ENCODE data around the gene MRPS23.
A peak's percentile ranks its signal among the peaks of the same experiment; 100 is the strongest.

MRPS23 gene

DNA sequence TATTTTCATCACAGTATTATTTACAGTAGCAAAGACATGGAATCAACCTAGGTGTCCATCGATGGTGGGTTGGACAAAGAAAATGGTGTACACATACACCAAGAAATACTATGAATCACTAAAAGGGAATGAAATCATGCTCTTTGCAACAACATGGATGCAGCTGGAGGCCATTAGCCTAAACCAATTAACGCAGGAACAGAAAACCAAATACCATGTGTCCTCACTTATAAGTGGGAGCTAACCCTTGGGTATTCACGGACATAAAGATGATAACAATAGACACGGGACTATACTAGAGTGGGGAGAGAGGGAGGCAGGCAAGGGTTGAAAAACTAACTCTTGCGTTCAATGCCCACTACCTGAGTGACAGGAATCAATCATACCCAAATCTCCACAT lies 41.0 kb downstream of the MRPS23 start:
- TF ChIP-seq, protein P1, sequence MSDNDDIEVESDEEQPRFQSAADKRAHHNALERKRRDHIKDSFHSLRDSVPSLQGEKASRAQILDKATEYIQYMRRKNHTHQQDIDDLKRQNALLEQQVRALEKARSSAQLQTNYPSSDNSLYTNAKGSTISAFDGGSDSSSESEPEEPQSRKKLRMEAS (IDR thresholded peaks at IDR 0.05; ENCODE audit: low read depth, low read length): no peak
- no peak for TF ChIP-seq MYC (IDR thresholded peaks at IDR 0.05; ENCODE audit: low read depth, low read length)
- TF ChIP-seq, protein P2, sequence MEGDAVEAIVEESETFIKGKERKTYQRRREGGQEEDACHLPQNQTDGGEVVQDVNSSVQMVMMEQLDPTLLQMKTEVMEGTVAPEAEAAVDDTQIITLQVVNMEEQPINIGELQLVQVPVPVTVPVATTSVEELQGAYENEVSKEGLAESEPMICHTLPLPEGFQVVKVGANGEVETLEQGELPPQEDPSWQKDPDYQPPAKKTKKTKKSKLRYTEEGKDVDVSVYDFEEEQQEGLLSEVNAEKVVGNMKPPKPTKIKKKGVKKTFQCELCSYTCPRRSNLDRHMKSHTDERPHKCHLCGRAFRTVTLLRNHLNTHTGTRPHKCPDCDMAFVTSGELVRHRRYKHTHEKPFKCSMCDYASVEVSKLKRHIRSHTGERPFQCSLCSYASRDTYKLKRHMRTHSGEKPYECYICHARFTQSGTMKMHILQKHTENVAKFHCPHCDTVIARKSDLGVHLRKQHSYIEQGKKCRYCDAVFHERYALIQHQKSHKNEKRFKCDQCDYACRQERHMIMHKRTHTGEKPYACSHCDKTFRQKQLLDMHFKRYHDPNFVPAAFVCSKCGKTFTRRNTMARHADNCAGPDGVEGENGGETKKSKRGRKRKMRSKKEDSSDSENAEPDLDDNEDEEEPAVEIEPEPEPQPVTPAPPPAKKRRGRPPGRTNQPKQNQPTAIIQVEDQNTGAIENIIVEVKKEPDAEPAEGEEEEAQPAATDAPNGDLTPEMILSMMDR (IDR thresholded peaks at IDR 0.05; ENCODE audit: low read depth, low read length): no peak
- TF ChIP-seq POLR2A (IDR thresholded peaks at IDR 0.05; ENCODE audit: extremely low read depth, insufficient read length): no peak
- no peak for DNase-seq (ENCODE audit: low read depth)
- no peak overlapping the region for H3K4me3 ChIP-seq (ENCODE audit: low read depth, low read length)

DNA sequence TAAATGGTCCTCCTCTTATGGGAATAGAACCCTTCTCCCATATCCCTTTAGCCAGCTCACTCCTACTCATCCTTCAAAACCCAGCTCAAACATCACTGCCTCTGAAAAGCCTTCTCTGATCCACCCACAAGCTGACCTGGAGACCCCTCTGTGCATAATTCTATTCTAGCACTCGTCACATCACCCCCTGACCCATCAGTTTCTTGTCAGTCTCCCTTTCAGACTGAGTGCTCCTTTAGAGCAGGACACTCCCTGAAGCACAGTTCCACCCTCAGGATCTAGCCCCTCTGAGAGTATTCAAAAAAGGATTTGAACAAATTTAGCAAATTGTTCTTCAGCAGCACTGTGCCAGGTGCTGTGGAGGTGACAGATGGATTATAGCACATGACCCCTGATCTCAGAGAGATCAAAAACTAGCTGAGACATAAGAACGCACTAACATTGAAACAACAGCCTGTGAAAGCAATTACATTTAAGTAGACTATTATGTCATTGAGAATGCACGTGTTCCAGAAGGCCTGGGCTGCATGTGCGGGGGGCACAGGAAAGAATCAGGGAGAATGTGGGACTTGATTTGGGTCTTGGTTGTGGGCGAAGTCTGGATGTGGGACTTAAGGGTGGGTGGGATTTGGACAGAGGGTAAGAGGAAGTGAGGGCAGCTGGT lies 43.5 kb downstream of the MRPS23 start:
- TF ChIP-seq, protein P1 (IDR thresholded peaks at IDR 0.05; ENCODE audit: low read depth, low read length): 0 out of 2 replicates have a peak, but pooled peaks have one; percentile 15
- no peak for TF ChIP-seq POLR2A (IDR thresholded peaks at IDR 0.05; ENCODE audit: extremely low read depth, insufficient read length)
- H3K4me3 ChIP-seq (ENCODE audit: low read depth, low read length): no peak overlapping the region
- DNase-seq (ENCODE audit: low read depth): no peak

DNA sequence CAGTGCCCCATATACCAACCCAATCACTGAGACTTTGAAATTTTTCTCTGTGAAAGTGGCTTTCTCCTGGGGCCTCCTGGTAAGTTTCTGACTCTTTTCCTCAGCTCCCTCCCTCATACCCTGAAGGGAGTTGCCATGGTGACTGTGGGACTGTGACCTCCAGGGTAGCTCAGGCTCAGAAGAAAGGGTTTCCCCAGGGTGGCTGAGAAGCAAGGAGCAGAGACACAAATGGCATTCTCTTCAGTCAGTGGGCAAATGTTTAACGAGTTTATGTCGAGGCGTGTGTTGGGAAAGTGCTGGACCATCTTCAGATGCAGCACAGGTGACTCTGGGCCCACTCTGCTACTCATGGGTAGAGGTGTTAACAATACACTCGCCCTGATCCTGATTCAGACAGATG lies 46.8 kb downstream of the MRPS23 start:
- H3K4me3 ChIP-seq (ENCODE audit: low read depth, low read length): no peak overlapping the region
- TF ChIP-seq POLR2A (IDR thresholded peaks at IDR 0.05; ENCODE audit: extremely low read depth, insufficient read length): no peak
- no peak for TF ChIP-seq MYC (IDR thresholded peaks at IDR 0.05; ENCODE audit: low read depth, low read length)
- TF ChIP-seq, protein P2 (IDR thresholded peaks at IDR 0.05; ENCODE audit: low read depth, low read length): no peak
- TF ChIP-seq, protein P1 (IDR thresholded peaks at IDR 0.05; ENCODE audit: low read depth, low read length): no peak

DNA sequence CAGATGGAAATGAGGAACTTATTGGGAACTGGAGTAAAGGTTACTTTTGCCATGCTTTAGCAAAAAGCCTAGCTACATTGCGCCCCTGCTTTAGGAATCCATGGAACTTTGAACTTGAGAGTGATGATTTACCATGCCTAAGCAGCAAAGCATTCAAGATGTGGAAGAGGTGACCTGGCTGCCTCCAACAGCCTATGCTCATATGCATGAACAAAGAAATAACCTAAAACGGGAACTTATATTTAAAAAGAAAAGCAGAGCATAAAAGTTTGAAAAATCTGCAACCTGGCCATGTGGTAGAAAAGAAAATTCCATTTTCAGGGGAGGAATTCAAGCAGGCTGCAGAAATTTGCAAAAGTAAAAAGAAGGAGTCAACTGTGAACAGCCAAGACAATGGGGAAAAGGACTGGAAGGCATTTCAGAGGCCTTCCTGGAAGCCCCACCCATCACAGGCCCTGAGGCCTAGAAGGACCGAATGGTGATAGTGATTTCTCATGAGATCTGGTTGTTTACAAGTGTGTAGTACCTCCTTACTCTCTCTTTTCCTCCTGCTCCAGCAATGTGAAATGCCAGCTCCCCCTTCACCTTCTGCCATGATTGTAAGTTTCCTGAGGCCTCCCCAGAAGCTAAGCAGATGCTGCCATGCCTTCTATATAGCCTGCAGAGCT lies 48.7 kb downstream of the MRPS23 start:
- TF ChIP-seq POLR2A (IDR thresholded peaks at IDR 0.05; ENCODE audit: extremely low read depth, insufficient read length) (no peak), MYC (IDR thresholded peaks at IDR 0.05; ENCODE audit: low read depth, low read length) (no peak)
- TF ChIP-seq, protein P1 (IDR thresholded peaks at IDR 0.05; ENCODE audit: low read depth, low read length): no peak
- TF ChIP-seq, protein P2 (IDR thresholded peaks at IDR 0.05; ENCODE audit: low read depth, low read length): no peak
- DNase-seq (ENCODE audit: low read depth): no peak

More for the DNA sequence above, 46.8 kb downstream of the MRPS23 start:
- no peak for DNase-seq (ENCODE audit: low read depth)

DNA sequence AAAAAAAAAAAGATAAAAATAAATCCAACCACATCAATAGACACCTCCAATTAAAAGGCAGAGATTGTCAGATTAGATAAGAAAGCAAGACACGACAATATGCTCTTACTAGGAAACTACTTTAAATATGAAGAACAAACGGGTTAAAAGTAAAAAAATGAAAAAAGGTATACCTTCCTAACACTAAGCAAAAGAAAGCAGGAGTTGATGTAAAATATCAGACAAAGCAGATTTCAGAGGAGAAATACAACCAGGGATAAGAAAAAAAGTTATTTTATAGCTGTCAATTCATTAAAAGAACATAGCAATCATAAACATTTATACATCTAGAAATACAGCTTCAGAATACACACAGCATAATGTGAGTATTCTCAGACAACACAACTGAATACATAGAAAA lies 55.0 kb downstream of the MRPS23 start:
- TF ChIP-seq POLR2A (IDR thresholded peaks at IDR 0.05; ENCODE audit: extremely low read depth, insufficient read length): no peak
- TF ChIP-seq, protein P2 (IDR thresholded peaks at IDR 0.05; ENCODE audit: low read depth, low read length): no peak
- TF ChIP-seq, protein P1 (IDR thresholded peaks at IDR 0.05; ENCODE audit: low read depth, low read length): no peak
- no peak overlapping the region for H3K4me3 ChIP-seq (ENCODE audit: low read depth, low read length)
- no peak for DNase-seq (ENCODE audit: low read depth)

More for the DNA sequence above, 48.7 kb downstream of the MRPS23 start:
- H3K4me3 ChIP-seq (ENCODE audit: low read depth, low read length): no peak overlapping the region

DNA sequence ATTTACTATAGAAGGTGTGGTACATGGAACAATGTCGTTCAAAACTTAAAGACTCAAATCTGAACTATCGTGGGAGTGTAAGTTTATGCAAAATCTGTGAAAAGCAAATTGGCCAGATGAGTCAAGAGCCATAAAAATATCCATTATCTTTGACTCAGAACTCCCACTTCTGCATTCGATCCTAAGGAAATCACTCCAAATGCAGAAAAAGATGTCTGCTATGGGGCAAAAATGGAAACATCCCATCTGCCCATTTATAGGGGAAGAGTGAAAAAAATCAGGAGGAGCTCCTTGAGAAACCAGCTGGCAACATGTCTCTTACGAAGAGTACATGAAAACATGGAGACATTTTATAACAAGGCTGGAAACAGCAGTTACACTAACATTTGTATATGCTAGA lies 61.1 kb downstream of the MRPS23 start:
- TF ChIP-seq MYC (IDR thresholded peaks at IDR 0.05; ENCODE audit: low read depth, low read length) (no peak), POLR2A (IDR thresholded peaks at IDR 0.05; ENCODE audit: extremely low read depth, insufficient read length) (no peak)
- TF ChIP-seq, protein P1 (IDR thresholded peaks at IDR 0.05; ENCODE audit: low read depth, low read length): no peak
- TF ChIP-seq, protein P2 (IDR thresholded peaks at IDR 0.05; ENCODE audit: low read depth, low read length): no peak
- no peak for DNase-seq (ENCODE audit: low read depth)
- no peak overlapping the region for H3K4me3 ChIP-seq (ENCODE audit: low read depth, low read length)

Data from NB4 (cell line).